Measurements from ENCODE around the gene RAB11FIP3. TPM values are rescaled to one million over a fixed set of nuclear protein-coding genes. Genes with fewer than 3 reads are reported as not detected.
"Not testable (repeated sequence)": the region's sequence is repeated elsewhere in the genome, so short reads cannot be mapped to it uniquely, and the experiment has no call there.

Gene RAB11FIP3
- total RNA-seq, 1 donor, result 14.7 TPM

DNA sequence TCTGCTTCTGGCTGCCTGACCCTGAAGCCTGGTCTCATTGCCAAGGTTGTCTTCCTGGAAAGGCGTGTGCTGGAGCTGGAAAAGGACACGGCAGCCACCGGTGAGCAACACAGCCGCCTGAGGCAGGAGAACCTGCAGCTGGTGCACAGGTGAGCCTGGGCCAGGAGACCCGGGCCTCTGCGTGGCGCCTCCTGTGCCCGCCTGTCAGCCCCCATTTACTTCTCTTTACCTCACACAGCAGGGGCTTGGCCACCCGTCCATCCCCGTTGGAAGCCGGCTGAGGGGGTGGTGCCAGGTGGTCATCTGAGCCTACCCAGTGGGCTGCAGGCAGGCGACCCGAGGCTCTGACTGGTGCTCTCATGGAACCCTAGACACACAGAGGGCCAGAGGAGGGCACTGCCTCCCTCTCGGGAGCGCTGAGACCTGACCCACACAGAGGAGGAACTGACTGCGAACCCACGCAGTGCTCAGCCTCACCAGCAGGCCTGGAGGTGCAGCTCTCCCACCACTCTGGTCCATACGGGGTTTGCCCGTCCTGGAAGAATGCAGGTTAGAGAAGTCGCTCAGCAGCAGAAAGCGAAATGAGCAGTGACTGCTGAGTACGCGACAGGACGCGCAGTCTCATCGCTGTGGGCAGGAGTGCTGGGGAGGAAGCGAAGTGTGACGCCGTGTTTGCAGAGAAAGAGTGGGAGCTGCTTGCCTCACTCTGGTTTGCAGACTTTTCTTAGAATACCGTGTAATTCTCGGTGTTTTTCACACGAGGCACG lies 80.2 kb downstream of the RAB11FIP3 start:
- no peak overlapping the region for H3K4me3 ChIP-seq (ENCODE audit: low read depth, low read length)
- DNase-seq (ENCODE audit: low read depth), result no peak
- TF ChIP-seq, protein P1, sequence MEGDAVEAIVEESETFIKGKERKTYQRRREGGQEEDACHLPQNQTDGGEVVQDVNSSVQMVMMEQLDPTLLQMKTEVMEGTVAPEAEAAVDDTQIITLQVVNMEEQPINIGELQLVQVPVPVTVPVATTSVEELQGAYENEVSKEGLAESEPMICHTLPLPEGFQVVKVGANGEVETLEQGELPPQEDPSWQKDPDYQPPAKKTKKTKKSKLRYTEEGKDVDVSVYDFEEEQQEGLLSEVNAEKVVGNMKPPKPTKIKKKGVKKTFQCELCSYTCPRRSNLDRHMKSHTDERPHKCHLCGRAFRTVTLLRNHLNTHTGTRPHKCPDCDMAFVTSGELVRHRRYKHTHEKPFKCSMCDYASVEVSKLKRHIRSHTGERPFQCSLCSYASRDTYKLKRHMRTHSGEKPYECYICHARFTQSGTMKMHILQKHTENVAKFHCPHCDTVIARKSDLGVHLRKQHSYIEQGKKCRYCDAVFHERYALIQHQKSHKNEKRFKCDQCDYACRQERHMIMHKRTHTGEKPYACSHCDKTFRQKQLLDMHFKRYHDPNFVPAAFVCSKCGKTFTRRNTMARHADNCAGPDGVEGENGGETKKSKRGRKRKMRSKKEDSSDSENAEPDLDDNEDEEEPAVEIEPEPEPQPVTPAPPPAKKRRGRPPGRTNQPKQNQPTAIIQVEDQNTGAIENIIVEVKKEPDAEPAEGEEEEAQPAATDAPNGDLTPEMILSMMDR (IDR thresholded peaks at IDR 0.05; ENCODE audit: insufficient read depth, low read length), result no peak

DNA sequence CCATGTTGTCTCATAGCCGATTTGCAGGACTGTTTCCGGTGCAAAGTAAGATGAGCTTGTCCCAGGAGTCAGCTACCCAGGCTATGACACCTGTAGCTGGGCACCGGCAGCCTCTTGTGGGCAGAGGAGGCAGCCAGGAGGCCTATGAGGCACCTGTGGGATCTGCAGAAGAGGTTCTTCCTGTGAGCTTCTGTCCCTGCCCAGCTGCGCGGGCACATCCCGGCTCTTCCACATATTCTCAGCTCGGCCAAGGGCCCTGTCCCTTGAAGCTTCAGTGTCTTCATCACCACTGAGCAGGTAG lies 80.7 kb downstream of the RAB11FIP3 start:
- H3K4me3 ChIP-seq (ENCODE audit: low read depth, low read length), result no peak overlapping the region
- DNase-seq (ENCODE audit: low read depth), result no peak
- TF ChIP-seq, protein P1 (IDR thresholded peaks at IDR 0.05; ENCODE audit: insufficient read depth, low read length), result no peak

DNA sequence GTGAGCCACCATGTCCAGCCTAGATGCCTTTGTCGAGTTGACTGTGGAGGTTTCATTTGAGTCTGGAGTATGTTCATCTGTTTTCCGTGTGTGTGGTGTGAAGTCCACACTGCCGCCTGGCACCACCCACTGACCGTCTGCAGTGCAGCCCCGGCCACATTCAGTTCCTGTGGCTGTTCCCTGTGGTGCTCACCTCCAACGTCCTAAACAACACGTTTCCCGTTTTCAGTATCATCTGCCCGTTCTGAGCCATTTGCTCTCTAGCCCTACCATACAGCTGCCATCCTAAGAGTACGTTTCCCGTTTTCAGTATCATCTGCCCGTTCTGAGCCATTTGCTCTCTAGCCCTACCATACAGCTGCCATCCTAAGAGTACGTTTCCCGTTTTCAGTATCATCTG lies 82.1 kb downstream of the RAB11FIP3 start:
- not testable (repeated sequence) for DNase-seq (ENCODE audit: low read depth); H3K4me3 ChIP-seq (ENCODE audit: low read depth, low read length)

DNA sequence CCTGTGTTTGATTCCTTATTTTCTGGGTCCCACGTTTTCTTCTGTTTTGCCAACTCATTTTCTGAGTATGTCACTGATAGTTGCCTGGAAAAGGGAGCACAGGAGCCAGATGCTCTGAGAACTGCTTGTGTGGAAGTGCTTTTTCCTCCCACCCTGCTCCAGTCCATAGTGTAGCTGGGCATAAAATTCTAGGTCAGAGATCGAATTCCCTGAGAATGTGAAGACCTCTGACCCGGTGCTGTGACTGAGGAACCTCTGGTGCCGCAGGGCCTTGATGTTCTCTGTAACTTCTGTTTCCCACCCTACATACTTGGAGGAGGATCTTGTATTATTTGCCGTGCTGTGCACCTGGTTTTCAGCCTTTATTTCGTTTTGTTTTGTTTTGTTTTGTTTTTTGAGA lies 82.5 kb downstream of the RAB11FIP3 start:
- no peak for DNase-seq (ENCODE audit: low read depth)
- TF ChIP-seq, protein P1 (IDR thresholded peaks at IDR 0.05; ENCODE audit: insufficient read depth, low read length), result no peak
- H3K4me3 ChIP-seq (ENCODE audit: low read depth, low read length), result no peak overlapping the region

DNA sequence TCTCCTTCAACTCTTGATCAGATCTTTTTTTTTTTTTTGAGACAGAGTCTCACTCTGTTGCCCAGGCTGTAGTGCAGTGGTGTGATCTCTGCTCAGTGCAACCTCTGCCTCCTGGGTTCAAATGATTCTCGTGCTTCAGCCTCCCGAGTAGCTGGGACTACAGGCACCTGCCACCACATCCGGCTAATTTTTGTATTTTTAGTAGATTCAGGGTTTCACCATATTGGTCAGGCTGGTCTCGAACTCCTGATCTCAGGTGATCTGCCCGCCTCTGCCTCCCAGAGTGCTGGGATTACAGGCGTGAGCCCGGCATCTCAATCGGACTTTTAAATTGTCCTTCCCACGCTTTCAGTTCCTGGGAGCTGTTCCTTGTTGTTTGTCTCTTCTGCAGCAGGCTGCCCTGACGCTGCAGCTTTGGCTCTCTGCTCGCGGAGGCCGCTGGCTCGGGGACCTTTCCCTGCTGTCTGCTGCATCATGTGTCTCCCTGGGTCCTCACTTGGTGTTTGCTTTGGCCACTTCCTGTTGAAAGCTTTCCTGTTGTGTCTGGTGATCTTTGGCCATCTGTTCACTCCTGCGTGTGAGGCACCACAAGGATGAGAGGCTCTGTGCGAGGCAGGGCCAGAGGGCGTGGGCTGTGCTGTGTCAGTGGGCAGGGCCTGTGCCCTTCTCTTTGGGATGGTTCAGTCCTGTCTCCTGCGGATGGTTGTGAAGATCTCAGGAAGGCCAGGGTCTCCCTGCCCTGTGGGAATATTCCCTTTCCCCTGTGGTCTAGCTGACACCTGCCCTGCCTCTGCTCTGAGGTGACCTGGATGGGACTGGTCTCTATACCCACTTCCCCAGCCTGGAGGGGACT lies 83.7 kb downstream of the RAB11FIP3 start:
- H3K4me3 ChIP-seq (ENCODE audit: low read depth, low read length), result no peak overlapping the region
- TF ChIP-seq, protein P1 (IDR thresholded peaks at IDR 0.05; ENCODE audit: insufficient read depth, low read length), result no peak
- no peak for DNase-seq (ENCODE audit: low read depth)

DNA sequence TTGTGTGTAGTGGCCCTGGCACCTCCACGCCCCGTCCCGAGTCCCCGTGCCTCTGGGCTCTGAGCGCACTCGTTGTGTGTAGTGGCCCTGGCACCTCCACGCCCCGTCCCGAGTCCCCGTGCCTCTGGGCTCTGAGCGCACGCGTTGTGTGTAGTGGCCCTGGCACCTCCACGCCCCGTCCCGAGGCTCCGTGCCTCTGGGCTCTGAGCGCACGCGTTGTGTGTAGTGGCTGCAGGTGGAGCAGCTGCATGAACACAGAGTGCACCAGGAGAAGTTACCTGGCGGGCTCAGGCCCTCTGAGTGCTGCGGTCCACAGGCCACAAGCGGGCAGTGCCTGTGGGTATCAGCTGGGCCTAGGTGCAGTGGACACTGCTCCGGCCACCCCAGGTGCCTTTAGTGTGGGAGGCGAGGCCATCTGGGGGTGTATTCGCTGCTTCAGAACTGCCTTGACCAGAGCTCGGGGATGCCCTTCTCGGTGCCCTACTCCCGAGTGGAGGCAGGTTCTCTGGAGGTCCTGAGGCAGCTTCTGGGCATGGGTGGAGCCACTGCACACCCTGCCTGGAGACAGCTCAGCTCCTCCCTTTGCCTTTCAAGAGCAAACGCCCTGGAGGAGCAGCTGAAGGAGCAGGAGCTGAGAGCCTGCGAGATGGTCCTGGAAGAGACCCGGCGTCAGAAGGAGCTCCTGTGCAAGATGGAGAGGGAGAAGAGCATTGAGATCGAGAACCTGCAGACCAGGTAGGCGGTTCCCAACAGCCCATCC lies 84.8 kb downstream of the RAB11FIP3 start:
- TF ChIP-seq, protein P1 (IDR thresholded peaks at IDR 0.05; ENCODE audit: insufficient read depth, low read length), result no peak
- H3K4me3 ChIP-seq (ENCODE audit: low read depth, low read length), result no peak overlapping the region
- DNase-seq (ENCODE audit: low read depth), result no peak

DNA sequence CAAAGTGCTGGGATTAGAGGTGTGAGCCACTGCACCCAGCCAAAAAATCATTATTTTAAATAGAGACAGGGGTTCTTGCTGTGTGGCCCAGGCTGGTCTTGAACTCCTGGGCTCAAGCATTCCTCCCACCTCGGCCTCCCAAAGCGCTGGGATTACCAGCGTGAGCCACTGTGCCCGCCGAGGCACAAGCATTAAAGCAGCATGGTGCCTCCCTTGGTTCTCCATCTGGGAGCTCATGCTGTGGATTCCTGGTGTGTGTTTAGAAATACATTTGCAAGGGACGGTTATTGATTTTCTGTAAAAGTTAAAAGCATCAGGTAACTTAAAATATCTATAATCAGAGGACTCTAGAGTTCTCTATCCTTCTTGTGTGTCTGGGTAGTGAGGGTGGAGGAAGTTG lies 87.4 kb downstream of the RAB11FIP3 start:
- no peak overlapping the region for H3K4me3 ChIP-seq (ENCODE audit: low read depth, low read length)
- TF ChIP-seq, protein P1 (IDR thresholded peaks at IDR 0.05; ENCODE audit: insufficient read depth, low read length), result no peak
- no peak for DNase-seq (ENCODE audit: low read depth)

All from fibroblast of the aortic adventitia (primary cell).